HepG2 (cell line): ENCODE data around the gene ATG7. TPM values are rescaled to one million over a fixed set of nuclear protein-coding genes. Genes with fewer than 3 reads are reported as not detected.

Experiments
- ARNT2 ChIP-seq: sonication (generic); formaldehyde crosslinking; IDR thresholded peaks from 2 replicates; pipeline ENCODE4 v1.8.0; 2022; ENCODE audit warnings: mild to moderate bottlenecking, low read depth, missing genetic modification reagents, moderate library complexity
- ARNTL ChIP-seq: sonication (generic); formaldehyde crosslinking; IDR thresholded peaks from 2 replicates; pipeline ENCODE4 v1.4.0; 2020; ENCODE audit warnings: mild to moderate bottlenecking, missing genetic modification reagents
- ATF4 ChIP-seq, 2 experiments: fragments of 450-650 bp in 1 of 2; sonication (generic) in 1 of 2; formaldehyde crosslinking; IDR thresholded peaks; 2 replicates each; pipeline versions ENCODE4 v1.5.0 to v1.8.0; 2020 to 2022; ENCODE audit warnings: mild to moderate bottlenecking in 1 of 2, missing genetic modification reagents in 1 of 2
- E2F5 ChIP-seq: sonication (generic); formaldehyde crosslinking; conservative IDR thresholded peaks from 2 replicates; pipeline ENCODE4 v1.4.0; 2020; ENCODE audit warnings: missing genetic modification reagents
- EHMT2 ChIP-seq: fragments of 200-600 bp; sonication (generic); IDR thresholded peaks from 2 replicates; pipeline ENCODE4 v1.7.0; 2017; ENCODE audit warnings: antibody characterized with exemption, low read depth, low read length, borderline replicate concordance
- EP300 ChIP-seq, 3 experiments: sonication (generic) in 1 of 3; formaldehyde crosslinking in 1 of 3; IDR thresholded peaks; 2 replicates each; pipeline versions ENCODE4 v1.5.1 to v1.6.1; 2011 to 2020; ENCODE audit warnings: low read depth in 2 of 3, low read length in 2 of 3, borderline replicate concordance in 1 of 3, improper control_type of control experiment in 1 of 3, mild to moderate bottlenecking in 1 of 3, missing genetic modification reagents in 1 of 3, moderate library complexity in 1 of 3
- FOXA1 ChIP-seq, 2 experiments: fragments of 450-650 bp in 1 of 2; sonication (generic) in 1 of 2; formaldehyde crosslinking in 1 of 2; IDR thresholded peaks; 2 replicates each; pipeline versions ENCODE4 v1.4.0 to v1.6.1; 2016 to 2020; ENCODE audit warnings: missing genetic modification reagents in 1 of 2
- HCFC1 ChIP-seq: fragments of 150-350 bp; IDR thresholded peaks from 2 replicates; pipeline ENCODE4 v1.6.1; 2014; ENCODE audit warnings: low read depth, low read length
- HMG20B ChIP-seq: conservative IDR thresholded peaks from 2 replicates; pipeline ENCODE4 v1.6.1; 2016; ENCODE audit warnings: missing genetic modification reagents, missing compliant biosample characterization
- HNF4A ChIP-seq: sonication (generic); formaldehyde crosslinking; IDR thresholded peaks from 2 replicates; pipeline ENCODE4 v1.4.0; 2020; ENCODE audit warnings: missing genetic modification reagents
- KDM5B ChIP-seq: sonication (generic); formaldehyde crosslinking; IDR thresholded peaks from 2 replicates; pipeline ENCODE4 v1.4.0; 2020; ENCODE audit warnings: missing genetic modification reagents, mild to moderate bottlenecking, borderline replicate concordance
- MAF1 ChIP-seq: sonication (generic); formaldehyde crosslinking; IDR thresholded peaks from 2 replicates; pipeline ENCODE4 v1.5.0; 2020; ENCODE audit warnings: missing genetic modification reagents, borderline replicate concordance
- MIER3 ChIP-seq: IDR thresholded peaks from 2 replicates; pipeline ENCODE4 v1.6.1; 2016; ENCODE audit warnings: missing compliant biosample characterization, borderline replicate concordance
- NONO ChIP-seq, 2 experiments: fragments of 450-650 bp in 1 of 2; sonication (generic) in 1 of 2; formaldehyde crosslinking in 1 of 2; IDR thresholded peaks in 1 of 2; conservative IDR thresholded peaks in 1 of 2; 2 replicates each; pipeline versions ENCODE4 v1.6.1 to v1.8.0; 2017 to 2022; ENCODE audit warnings: mild to moderate bottlenecking in 1 of 2, missing genetic modification reagents in 1 of 2, moderate library complexity in 1 of 2
- NR2C2 ChIP-seq: sonication (generic); formaldehyde crosslinking; IDR thresholded peaks from 2 replicates; pipeline ENCODE4 v1.4.0; 2020; ENCODE audit warnings: missing genetic modification reagents, mild to moderate bottlenecking, moderate library complexity, borderline replicate concordance
- PAF1 ChIP-seq: IDR thresholded peaks from 2 replicates; pipeline ENCODE4 v1.6.1; 2016; ENCODE audit warnings: missing genetic modification reagents, missing compliant biosample characterization
- PAWR ChIP-seq: sonication (generic); formaldehyde crosslinking; IDR thresholded peaks from 2 replicates; pipeline ENCODE4 v1.4.0; 2020; ENCODE audit warnings: missing genetic modification reagents, mild to moderate bottlenecking, borderline replicate concordance
- PPARG ChIP-seq: conservative IDR thresholded peaks from 2 replicates; pipeline ENCODE4 v1.6.1; 2016; ENCODE audit warnings: missing biosample characterization, missing genetic modification reagents
- RCOR2 ChIP-seq: IDR thresholded peaks from 2 replicates; pipeline ENCODE4 v1.6.1; 2016; ENCODE audit warnings: missing biosample characterization, missing genetic modification reagents
- RXRB ChIP-seq: IDR thresholded peaks from 2 replicates; pipeline ENCODE4 v1.6.1; 2016; ENCODE audit warnings: borderline replicate concordance, missing genetic modification reagents, missing compliant biosample characterization
- SOX5 ChIP-seq: IDR thresholded peaks from 2 replicates; pipeline ENCODE4 v1.6.1; 2016; ENCODE audit warnings: borderline replicate concordance
- STAT5B ChIP-seq: sonication (generic); formaldehyde crosslinking; IDR thresholded peaks from 2 replicates; pipeline ENCODE4 v1.4.0; 2020; ENCODE audit warnings: missing genetic modification reagents
- ZBTB21 ChIP-seq: sonication (generic); formaldehyde crosslinking; IDR thresholded peaks from 2 replicates; pipeline ENCODE4 v1.4.0; 2020; ENCODE audit warnings: missing genetic modification reagents
- ZEB1 ChIP-seq: IDR thresholded peaks from 2 replicates; pipeline ENCODE4 v1.6.1; 2012; ENCODE audit warnings: mild to moderate bottlenecking, low read depth, inconsistent platforms; ENCODE audit not compliant: insufficient replicate concordance
- ZIK1 ChIP-seq: sonication (generic); formaldehyde crosslinking; IDR thresholded peaks from 2 replicates; pipeline ENCODE4 v1.5.0; 2020; ENCODE audit warnings: mild to moderate bottlenecking, low read depth, missing genetic modification reagents, borderline replicate concordance
- ZNF597 ChIP-seq: sonication (generic); formaldehyde crosslinking; IDR thresholded peaks from 2 replicates; pipeline ENCODE4 v1.5.0; 2020; ENCODE audit warnings: missing genetic modification reagents
- ZNF773 ChIP-seq: sonication (generic); formaldehyde crosslinking; IDR thresholded peaks from 2 replicates; pipeline ENCODE4 v1.4.0; 2020; ENCODE audit warnings: missing genetic modification reagents, borderline replicate concordance
- ZNF776 ChIP-seq: sonication (generic); formaldehyde crosslinking; IDR thresholded peaks from 2 replicates; pipeline ENCODE4 v1.4.0; 2020; ENCODE audit warnings: mild to moderate bottlenecking, missing genetic modification reagents
- ZNF780A ChIP-seq: sonication (generic); formaldehyde crosslinking; IDR thresholded peaks from 2 replicates; pipeline ENCODE4 v1.8.0; 2022; ENCODE audit warnings: mild to moderate bottlenecking, missing genetic modification reagents, moderate library complexity
- polyA plus RNA-seq, 8 experiments: library from polyadenylated mRNA; depleted of rRNA in 3 of 8; stranded (reverse) in 7 of 8; unstranded in 1 of 8; fragments of >200 nt; fragmentation: Illumina TruSeq in 4 of 8; extraction: Trizol in 4 of 8; gene quantifications; 2 replicates each; pipeline versions ENCODE4 v1.2.1 to v1.2.3, GENCODE V29; 2011 to 2016; ENCODE audit warnings: low read depth in 4 of 8, missing spikeins in 1 of 8, mixed read lengths in 1 of 8; ENCODE audit not compliant: insufficient read depth in 1 of 8
- total RNA-seq, 5 experiments: library from RNA; depleted of rRNA; stranded (reverse); fragments of >200 nt; fragmentation: Illumina TruSeq; extraction: Trizol; gene quantifications; 2 replicates each; pipeline ENCODE4 v1.2.3, GENCODE V29; 2016; ENCODE audit warnings: low read depth in 1 of 5

The ATG7 gene
- total and polyA plus RNA-seq, 2 of the 13 experiments (the other 11 are each of a cell fraction or from before 2014, with no cell fraction given): 7.8 to 22.1 TPM

GRCh38 chr3:11593318-11594034, 321.3 kb downstream of the ATG7 start (continued):
- TF ChIP-seq ZBTB21 (CRISPR knock-in tag): no peak
- TF ChIP-seq ARNTL (CRISPR knock-in tag): no peak
- no peak for TF ChIP-seq HCFC1
- TF ChIP-seq ATF4 (CRISPR knock-in tag; IDR thresholded peaks at IDR 0.05): no peak
- TF ChIP-seq RXRB: peak; percentile 45; the same call in 1 of the 2 replicates
- no peak for TF ChIP-seq FOXA1 (IDR thresholded peaks at IDR 0.05)
- TF ChIP-seq FOXA1 (CRISPR knock-in tag; IDR thresholded peaks at IDR 0.05): peak; percentile 67
- no peak for TF ChIP-seq ZEB1
- no peak for TF ChIP-seq ZNF597 (CRISPR knock-in tag)
- TF ChIP-seq KDM5B (CRISPR knock-in tag): no peak
- no peak for TF ChIP-seq PAF1 (CRISPR knock-in tag)
- no peak for TF ChIP-seq NR2C2
- TF ChIP-seq SOX5: peak; percentile 92
- TF ChIP-seq HMG20B: no peak
- no peak for TF ChIP-seq ZNF773 (CRISPR knock-in tag)
- TF ChIP-seq ARNT2 (CRISPR knock-in tag): no peak
- no peak for TF ChIP-seq ZNF776 (CRISPR knock-in tag)
- no peak for TF ChIP-seq STAT5B
- TF ChIP-seq MIER3 (CRISPR knock-in tag): no peak
- peak in 1 of 2 experiments; percentile 51; a peak in 1 of 4 replicates for TF ChIP-seq EP300 (IDR thresholded peaks at IDR 0.05; ENCODE audit: low read depth in 2 of 2, low read length in 2 of 2)
- TF ChIP-seq EP300 (CRISPR knock-in tag; IDR thresholded peaks at IDR 0.05; ENCODE audit: borderline replicate concordance): peak; percentile 80; the same call in 1 of the 2 replicates
- TF ChIP-seq ZNF780A: no peak
- 0 out of 2 replicates have a peak, but pooled peaks have one; percentile 31 for TF ChIP-seq RCOR2
- TF ChIP-seq PAWR: no peak
- TF ChIP-seq EHMT2: no peak
- no peak for TF ChIP-seq PPARG (CRISPR knock-in tag)
- no peak for TF ChIP-seq MAF1
- TF ChIP-seq E2F5: no peak
- no peak for TF ChIP-seq ZIK1 (CRISPR knock-in tag)
- no peak for TF ChIP-seq NONO (IDR thresholded peaks at IDR 0.05)
- TF ChIP-seq NONO (CRISPR knock-in tag; conservative IDR thresholded peaks at IDR 0.05): no peak
- TF ChIP-seq HNF4A: peak; percentile 53
